HCT116 (cell line): Measurements from ENCODE around the gene MYLK. TPM values are rescaled to one million over a fixed set of nuclear protein-coding genes. Genes with fewer than 3 reads are reported as not detected.

Source experiments
- ATAC-seq: fragments of 200-7000 bp; cut with Tn5 transposase; 2 replicates; pipeline ENCODE4 v1.9.1; 2020; ENCODE audit warnings: mild to moderate bottlenecking, moderate library complexity
- BruUV-seq: library from RNA; stranded (reverse); fragments of 400-500 nt; replicated peaks from 2 replicates; lab custom pipeline; 2021; lab: Mats Ljungman, UMichigan
- CTCF ChIA-PET: fragments of 300-600 bp; sonication (Branson Sonifier 250); formaldehyde crosslinking; loops from one replicate; lab custom pipeline; 2021; ENCODE audit warnings: antibody characterized with exemption; lab: Charles Lee
- POLR2A ChIA-PET: fragments of 300-600, 350-600 bp; sonication (Branson Sonifier 250); formaldehyde crosslinking; loops from one replicate; lab custom pipeline; 2021; ENCODE audit warnings: antibody characterized with exemption; lab: Charles Lee
- RAD21 ChIA-PET, 2 experiments: fragments of 300-600 bp; sonication (Branson Sonifier 250); formaldehyde crosslinking; loops; one replicate each; lab custom pipeline; 2023; ENCODE audit warnings: low total read pairs in 2 of 2; ENCODE audit not compliant: uncharacterized antibody in 2 of 2, unreplicated experiment in 2 of 2, low non-redundant PET in 1 of 2; lab: Charles Lee
- DNase-seq: peaks from one replicate; pipeline ENCODE4 v3.0.0-alpha.2; 2010; ENCODE audit warnings: low read depth, low spot score
- H2AFZ ChIP-seq: fragments of 200-600 bp; shearing (Covaris generic), sonication (generic); 2 replicates; pipeline ENCODE4 v1.6.1; 2017; ENCODE audit warnings: low read depth, mixed run types, mixed read lengths, antibody characterized with exemption, low read length; ENCODE audit not compliant: poor library complexity, severe bottlenecking
- H3K27ac ChIP-seq: 2 replicates; pipeline ENCODE4 v1.5.1; 2012; ENCODE audit warnings: low read depth, low read length
- H3K27me3 ChIP-seq: fragments of 200-600 bp; sonication (generic); 2 replicates; pipeline ENCODE4 v1.6.1; 2016; ENCODE audit warnings: mixed run types, low read length, mixed read lengths; ENCODE audit not compliant: insufficient read depth
- H3K36me3 ChIP-seq, 2 experiments: fragments of 200-500 bp in 1 of 2; fragments of 200-600 bp in 1 of 2; sonication (Bioruptor generic) in 1 of 2; sonication (generic) in 1 of 2; 2 replicates each; pipeline versions ENCODE4 v1.5.1 to v1.6.1; 2014 to 2016; ENCODE audit warnings: low read length in 2 of 2, inconsistent platforms in 1 of 2, mixed read lengths in 1 of 2, mixed run types in 1 of 2; ENCODE audit not compliant: insufficient read depth in 2 of 2, control insufficient read depth in 1 of 2
- H3K4me1 ChIP-seq, 2 experiments: fragments of 200-600 bp in 1 of 2; sonication (generic) in 1 of 2; 2 replicates each; pipeline versions ENCODE4 v1.5.1 to v1.6.1; 2012 to 2017; ENCODE audit warnings: low read length in 2 of 2, inconsistent platforms in 1 of 2, mild to moderate bottlenecking in 1 of 2, mixed read lengths in 1 of 2, mixed run types in 1 of 2, moderate library complexity in 1 of 2; ENCODE audit not compliant: insufficient read depth in 2 of 2, control insufficient read depth in 1 of 2
- H3K4me2 ChIP-seq: fragments of 200-600 bp; sonication (generic); 2 replicates; pipeline ENCODE4 v1.6.1; 2017; ENCODE audit warnings: mixed run types, low read length, mixed read lengths
- H3K4me3 ChIP-seq, 2 experiments: fragments of 200-600 bp in 1 of 2; sonication (generic) in 1 of 2; replicated peaks in 1 of 2; 2 replicates each; pipeline ENCODE4 v1.5.1; 2011 to 2016; ENCODE audit warnings: low read length in 2 of 2, control low read depth in 1 of 2, low read depth in 1 of 2, mild to moderate bottlenecking in 1 of 2, mixed read lengths in 1 of 2, mixed run types in 1 of 2
- H3K79me2 ChIP-seq: fragments of 200-600 bp; sonication (generic); 2 replicates; pipeline ENCODE4 v1.6.1; 2017; ENCODE audit warnings: mild to moderate bottlenecking, mixed run types, low read length, moderate library complexity, mixed read lengths; ENCODE audit not compliant: insufficient read depth
- H3K9ac ChIP-seq: fragments of 200-600 bp; sonication (generic); 2 replicates; pipeline ENCODE4 v1.6.1; 2016; ENCODE audit warnings: low read length, mixed read lengths
- H3K9me2 ChIP-seq: fragments of 200-600 bp; sonication (generic), shearing (Covaris generic); 2 replicates; pipeline ENCODE4 v1.6.1; 2017; ENCODE audit warnings: mixed run types, mild to moderate bottlenecking, moderate library complexity; ENCODE audit not compliant: insufficient read depth
- H3K9me3 ChIP-seq, 2 experiments: fragments of 200-500 bp in 1 of 2; fragments of 200-600 bp in 1 of 2; sonication (Bioruptor generic) in 1 of 2; sonication (generic) in 1 of 2; 2 replicates each; pipeline ENCODE4 v1.6.1; 2014 to 2017; ENCODE audit warnings: low read length in 2 of 2, mixed read lengths in 2 of 2, inconsistent platforms in 1 of 2, low read depth in 1 of 2, mild to moderate bottlenecking in 1 of 2, mixed run types in 1 of 2, moderate library complexity in 1 of 2; ENCODE audit not compliant: control insufficient read depth in 1 of 2, insufficient read depth in 1 of 2
- H4K20me1 ChIP-seq: fragments of 200-600 bp; sonication (generic), shearing (Covaris generic); 2 replicates; pipeline ENCODE4 v1.6.1; 2017; ENCODE audit warnings: mixed run types, mild to moderate bottlenecking, moderate library complexity; ENCODE audit not compliant: insufficient read depth
- ATF3 ChIP-seq: IDR thresholded peaks from 2 replicates; pipeline ENCODE4 v1.6.1; 2012
- CBX3 ChIP-seq: IDR thresholded peaks from 2 replicates; pipeline ENCODE4 v1.6.1; 2012; ENCODE audit warnings: low read depth
- ELF1 ChIP-seq: IDR thresholded peaks from 2 replicates; pipeline ENCODE4 v1.6.1; 2012; ENCODE audit warnings: low read depth, borderline replicate concordance
- JUND ChIP-seq: IDR thresholded peaks from 2 replicates; pipeline ENCODE4 v1.6.1; 2012
- MAX ChIP-seq: IDR thresholded peaks from 2 replicates; pipeline ENCODE4 v1.6.1; 2012
- RAD21 ChIP-seq: IDR thresholded peaks from 2 replicates; pipeline ENCODE4 v1.6.1; 2012; ENCODE audit warnings: low read depth, mild to moderate bottlenecking
- SP1 ChIP-seq: IDR thresholded peaks from 2 replicates; pipeline ENCODE4 v1.6.1; 2012; ENCODE audit warnings: low read depth
- YY1 ChIP-seq: IDR thresholded peaks from 2 replicates; pipeline ENCODE4 v1.6.1; 2011; ENCODE audit warnings: low read length, low read depth, moderate library complexity, mild to moderate bottlenecking; ENCODE audit not compliant: insufficient replicate concordance; ENCODE audit errors: extremely low read depth
- ZFX ChIP-seq: fragments of 450-650 bp; IDR thresholded peaks from 2 replicates; pipeline ENCODE4 v1.6.1; 2017
- intact Hi-C: fragments of 100-400 bp; cut with micrococcal nuclease; formaldehyde crosslinking; loops from 2 replicates; pipeline ENCODE4 v1.10.0; 2022
- total RNA-seq: library from RNA; stranded (reverse); gene quantifications from one replicate; pipeline ENCODE4 v1.2.1, GENCODE V29; 2021; ENCODE audit not compliant: unreplicated experiment

Gene MYLK
- total RNA-seq, 1 experiment from 2014 or later = 3.8 TPM

GRCh38 chr3:123638936-123639689 lies 245.0 kb downstream of the MYLK start (continued):
- no peak for TF ChIP-seq YY1
- no peak for TF ChIP-seq ATF3
- no peak for TF ChIP-seq SP1
- no peak for TF ChIP-seq ELF1

- H3K27ac ChIP-seq = no peak overlapping the region
- ChIA-PET CTCF (no interaction called here), RAD21 (no interaction called here), POLR2A (no interaction called here)
- DNase-seq = no peak
- no TSS peak for BruUV-seq
- H3K4me1 ChIP-seq = peaks cover 0 to 19% of the 10 kb centered on the region in 2 experiments; a peak in 3 of 4 replicates
- no peak overlapping the region for H2AFZ ChIP-seq
- H3K9ac ChIP-seq = no peak overlapping the region
- no peaks in the 10 kb centered on the region for H3K36me3 ChIP-seq
- ATAC-seq = no peak
- H4K20me1 ChIP-seq = no peaks in the 10 kb centered on the region
- TF ChIP-seq CBX3 (no peak), RAD21 (no peak), ZFX (no peak), MAX (no peak), JUND (no peak), SP1 (no peak)
- no peaks in the 10 kb centered on the region for H3K27me3 ChIP-seq
- H3K4me2 ChIP-seq = no peak overlapping the region
- no peak overlapping the region for H3K4me3 ChIP-seq
- H3K79me2 ChIP-seq = no peaks in the 10 kb centered on the region
- no peaks in the 10 kb centered on the region for H3K9me2 ChIP-seq
- intact Hi-C loops = no loop called here
- no peaks in the 10 kb centered on the region for H3K9me3 ChIP-seq
These were observed 246.3 kb downstream of the MYLK start for GRCh38 chr3:123637841-123638240.
